Right ventricle myocardium superior (tissue), 1 donor: ENCODE measurements around the gene HNRNPK. TPM values are rescaled to one million over a fixed set of nuclear protein-coding genes. Genes with fewer than 3 reads are reported as not detected.
"Not testable (repeated sequence)": the region's sequence is repeated elsewhere in the genome, so short reads cannot be mapped to it uniquely, and the experiment has no call there.

Experiments used
- ATAC-seq: fragments of 200-7000 bp; cut with Tn5 transposase; one replicate; pipeline ENCODE4 v1.9.1; 2020; ENCODE audit warnings: mild to moderate bottlenecking; ENCODE audit not compliant: poor library complexity
- DNase-seq: peaks from one replicate; pipeline ENCODE4 v3.0.0-alpha.2; 2020
- intact Hi-C: fragments of 100-400 bp; cut with DNase I; formaldehyde crosslinking; loops from one replicate; pipeline ENCODE4 v1.11.2; 2022
- total RNA-seq: library from RNA; stranded (reverse); fragmentation: NEBNext Ultra II Directional; extraction: Animal tissue kit (Norgen Biotek cat#: 25700); gene quantifications from one replicate; pipeline ENCODE4 v1.2.1, GENCODE V29; 2021
- donor health status: DM: no; HTN: yes; CAD: no; lungs with severe emphysema.

Gene HNRNPK
- total RNA-seq, 1 donor from 2014 or later, result 248 TPM

DNA sequence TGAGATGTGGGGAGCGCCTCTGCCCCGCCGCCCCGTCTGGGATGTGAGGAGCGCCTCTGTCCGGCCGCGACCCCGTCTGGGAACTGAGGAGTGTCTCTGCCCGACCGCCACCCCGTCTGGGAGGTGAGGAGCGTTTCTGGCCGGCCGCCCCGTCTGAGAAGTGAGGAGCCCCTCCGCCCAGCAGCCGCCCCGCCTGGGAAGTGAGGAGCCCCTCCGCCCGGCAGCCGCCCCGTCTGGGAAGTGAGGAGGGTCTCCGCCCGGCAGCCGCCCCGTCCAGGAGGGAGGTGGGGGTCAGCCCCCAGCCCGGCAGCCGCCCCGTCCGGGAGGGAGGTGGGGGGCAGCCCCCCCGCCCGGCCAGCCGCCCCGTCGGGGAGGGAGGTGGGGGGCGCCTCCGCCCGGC lies 31.9 kb downstream of the HNRNPK start:
- DNase-seq, intact Hi-C loops, ATAC-seq: not testable (repeated sequence)

- intact Hi-C loops, result no loop called here
- DNase-seq (no peak), ATAC-seq (no peak)
Observed at GRCh38 chr9:83940590-83941303, 39.3 kb downstream of the HNRNPK start.

GRCh38 chr9:83937861-83938455 lies 42.1 kb downstream of the HNRNPK start:
- peak; percentile 67 for ATAC-seq
- no peak for DNase-seq
- intact Hi-C loops, result loop anchor here (5.0 kb wide), 2 partner anchors 324 to 379 kb away; no protein-coding TSS in a partner anchor

DNA sequence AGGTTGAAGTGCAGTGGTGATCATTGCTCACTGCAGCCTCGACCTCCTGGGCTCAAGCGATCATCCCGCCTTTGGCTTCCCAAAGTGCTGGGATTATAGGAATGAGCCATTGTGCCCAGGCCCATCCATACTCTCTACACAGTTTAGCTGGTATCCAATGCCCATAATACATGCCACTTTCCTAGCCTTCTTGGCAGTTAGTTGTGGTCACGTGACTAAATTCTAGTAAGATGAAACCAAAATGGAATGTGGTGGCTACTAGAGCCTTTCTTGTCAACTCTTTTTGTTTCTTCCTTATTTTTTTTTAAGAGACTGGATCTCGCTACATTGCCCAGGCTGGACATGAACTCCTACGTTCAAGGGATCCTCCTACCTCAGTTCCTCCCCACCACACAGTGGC lies 43.5 kb downstream of the HNRNPK start:
- ATAC-seq (no peak), DNase-seq (no peak)
- intact Hi-C loops, result loop anchor here (5.0 kb wide), 2 partner anchors 326 to 381 kb away; no protein-coding TSS in a partner anchor

GRCh38 chr9:83935276-83935935 lies 44.6 kb downstream of the HNRNPK start:
- DNase-seq, result no peak
- intact Hi-C loops, result loop anchor here (5.0 kb wide), 2 partner anchors 327 to 382 kb away; no protein-coding TSS in a partner anchor
- ATAC-seq, result peak; percentile 56

- no peak for DNase-seq
- ATAC-seq, result peak; percentile 8
- intact Hi-C loops, result loop anchor here (5.0 kb wide), 2 partner anchors 328 to 383 kb away; no protein-coding TSS in a partner anchor
Observed at GRCh38 chr9:83934569-83935275, 45.3 kb downstream of the HNRNPK start.

DNA sequence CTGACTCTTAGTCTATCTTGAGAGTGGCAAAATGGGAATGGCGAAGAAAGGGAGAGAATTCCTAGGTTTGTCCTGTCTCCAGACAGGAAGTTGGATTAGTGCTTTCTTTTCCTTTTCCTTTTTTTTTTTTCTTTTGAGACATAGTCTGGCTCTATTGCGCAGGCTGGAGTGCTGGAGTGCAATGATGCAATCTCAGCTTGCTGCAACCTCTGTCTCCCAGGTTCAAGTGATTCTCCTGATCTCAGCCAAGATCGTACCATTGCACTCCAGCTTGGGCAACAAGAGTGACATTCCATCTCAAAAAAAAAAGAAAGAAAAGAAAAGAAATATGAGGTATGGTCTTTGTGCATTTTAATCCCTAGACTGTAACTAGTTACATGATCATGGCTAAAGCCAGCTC lies 46.2 kb downstream of the HNRNPK start:
- DNase-seq (no peak), ATAC-seq (no peak)
- intact Hi-C loops, result no loop called here

GRCh38 chr9:83932851-83933250 lies 47.2 kb downstream of the HNRNPK start:
- no peak for DNase-seq
- intact Hi-C loops, result no loop called here
- no peak for ATAC-seq

GRCh38 chr9:83932011-83932410 lies 48.0 kb downstream of the HNRNPK start:
- intact Hi-C loops, result no loop called here
- ATAC-seq (no peak), DNase-seq (no peak)

DNA sequence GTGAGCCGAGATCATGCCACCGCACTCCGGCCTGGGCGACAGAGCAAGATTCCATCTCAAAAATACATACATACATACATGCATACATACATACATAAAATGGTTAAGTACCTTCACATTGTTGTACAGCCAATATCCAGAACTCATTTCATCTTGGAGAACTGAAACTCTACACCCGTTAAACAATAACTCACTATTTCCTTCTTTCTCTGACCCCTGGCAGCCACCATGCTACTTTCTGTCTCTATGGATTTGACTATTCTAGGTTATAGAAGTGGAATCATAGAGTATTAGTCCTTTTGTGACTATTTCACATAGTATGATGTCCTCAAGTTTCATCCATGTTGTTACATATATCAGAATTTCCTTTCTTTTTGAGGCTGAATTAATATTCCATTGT lies 49.1 kb downstream of the HNRNPK start:
- ATAC-seq, result no peak
- DNase-seq, result no peak
- intact Hi-C loops, result no loop called here

GRCh38 chr9:83927591-83927990 lies 52.4 kb downstream of the HNRNPK start:
- no peak for DNase-seq
- no peak for ATAC-seq
- intact Hi-C loops, result no loop called here

GRCh38 chr9:83920927-83921707 lies 58.9 kb downstream of the HNRNPK start, which contains the start of gene KIF27:
Gene KIF27, minus strand, starts transcription at chr9:83921432. Its CDS starts 5,841 bp downstream, at chr9:83915591.
- intact Hi-C loops, result no loop called here
- peak; percentile 98 for ATAC-seq
- peak; percentile 100 for DNase-seq

- intact Hi-C loops, result no loop called here
- ATAC-seq, result peak; percentile 63
- no peak for DNase-seq
Observed at GRCh38 chr9:83920469-83920926, 59.5 kb downstream of the HNRNPK start.

DNA sequence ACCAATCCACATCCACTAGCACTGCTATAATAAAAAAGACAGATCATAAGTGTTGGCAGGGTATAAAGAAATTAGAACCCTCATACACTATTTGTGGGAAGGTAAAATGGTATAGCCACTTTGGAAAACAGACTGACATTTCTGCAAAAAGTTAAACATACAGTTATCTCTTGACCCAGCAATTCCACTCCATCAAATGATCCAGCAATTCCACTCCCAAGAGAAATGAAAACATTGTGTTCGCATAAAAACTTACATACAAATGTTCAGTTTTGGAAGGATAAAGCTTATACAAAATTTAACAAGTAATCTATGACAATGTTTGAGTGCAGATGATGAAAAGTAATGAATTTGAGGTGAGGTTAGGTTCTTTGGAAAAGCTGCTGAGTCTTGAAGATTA lies 60.9 kb downstream of the HNRNPK start:
- intact Hi-C loops, result loop anchor here (10.0 kb wide), 1 partner anchor 294 kb away; the partner anchor contains the start of gene IDNK

More for the DNA sequence above, 60.9 kb downstream of the HNRNPK start:
- DNase-seq (no peak), ATAC-seq (no peak)
